Measurements from ENCODE around the gene DBNDD2. TPM values are rescaled to one million over a fixed set of nuclear protein-coding genes. Genes with fewer than 3 reads are reported as not detected.

The DBNDD2 gene
- total RNA-seq, 1 donor from 2014 or later = 37.7 TPM

DNA sequence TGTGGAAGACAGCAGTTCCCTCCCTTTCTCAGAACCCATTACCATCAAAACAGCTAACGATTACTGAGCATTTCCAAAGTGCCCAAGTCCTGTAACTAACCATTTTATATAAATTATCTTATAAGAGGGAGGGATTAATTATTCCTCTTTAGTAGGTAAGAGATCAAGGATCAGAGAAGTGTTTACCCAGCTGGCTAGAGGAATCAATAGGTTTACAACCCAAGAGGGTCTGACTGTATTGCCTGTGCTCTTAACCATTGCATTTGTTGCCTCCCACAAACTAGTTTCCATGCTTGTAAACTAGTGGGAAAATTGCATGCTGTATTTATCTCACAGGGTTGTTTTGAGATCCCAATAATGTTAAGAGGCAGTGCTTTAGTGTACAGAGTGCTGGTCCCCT is 3.7 kb upstream of the DBNDD2 start:
- peaks cover 14% of the 10 kb centered on the region for H3K4me1 Mint-ChIP-seq (ENCODE audit: unreplicated experiment)
- H3K36me3 Mint-ChIP-seq (ENCODE audit: unreplicated experiment) = no peaks in the 10 kb centered on the region
- peak; percentile 8 for DNase-seq (ENCODE audit: extremely low spot score, unreplicated experiment)
- peaks cover 6% of the 10 kb centered on the region for H3K9me3 Mint-ChIP-seq (ENCODE audit: unreplicated experiment)
- TF ChIP-seq, protein P1, sequence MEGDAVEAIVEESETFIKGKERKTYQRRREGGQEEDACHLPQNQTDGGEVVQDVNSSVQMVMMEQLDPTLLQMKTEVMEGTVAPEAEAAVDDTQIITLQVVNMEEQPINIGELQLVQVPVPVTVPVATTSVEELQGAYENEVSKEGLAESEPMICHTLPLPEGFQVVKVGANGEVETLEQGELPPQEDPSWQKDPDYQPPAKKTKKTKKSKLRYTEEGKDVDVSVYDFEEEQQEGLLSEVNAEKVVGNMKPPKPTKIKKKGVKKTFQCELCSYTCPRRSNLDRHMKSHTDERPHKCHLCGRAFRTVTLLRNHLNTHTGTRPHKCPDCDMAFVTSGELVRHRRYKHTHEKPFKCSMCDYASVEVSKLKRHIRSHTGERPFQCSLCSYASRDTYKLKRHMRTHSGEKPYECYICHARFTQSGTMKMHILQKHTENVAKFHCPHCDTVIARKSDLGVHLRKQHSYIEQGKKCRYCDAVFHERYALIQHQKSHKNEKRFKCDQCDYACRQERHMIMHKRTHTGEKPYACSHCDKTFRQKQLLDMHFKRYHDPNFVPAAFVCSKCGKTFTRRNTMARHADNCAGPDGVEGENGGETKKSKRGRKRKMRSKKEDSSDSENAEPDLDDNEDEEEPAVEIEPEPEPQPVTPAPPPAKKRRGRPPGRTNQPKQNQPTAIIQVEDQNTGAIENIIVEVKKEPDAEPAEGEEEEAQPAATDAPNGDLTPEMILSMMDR (IDR thresholded peaks at IDR 0.05) = no peak
- no peak overlapping the region for H3K27ac Mint-ChIP-seq (ENCODE audit: unreplicated experiment)
- H3K27me3 Mint-ChIP-seq (ENCODE audit: unreplicated experiment) = no peaks in the 10 kb centered on the region
- H3K4me3 Mint-ChIP-seq (ENCODE audit: unreplicated experiment) = peak overlapping the region; percentile 61

DNA sequence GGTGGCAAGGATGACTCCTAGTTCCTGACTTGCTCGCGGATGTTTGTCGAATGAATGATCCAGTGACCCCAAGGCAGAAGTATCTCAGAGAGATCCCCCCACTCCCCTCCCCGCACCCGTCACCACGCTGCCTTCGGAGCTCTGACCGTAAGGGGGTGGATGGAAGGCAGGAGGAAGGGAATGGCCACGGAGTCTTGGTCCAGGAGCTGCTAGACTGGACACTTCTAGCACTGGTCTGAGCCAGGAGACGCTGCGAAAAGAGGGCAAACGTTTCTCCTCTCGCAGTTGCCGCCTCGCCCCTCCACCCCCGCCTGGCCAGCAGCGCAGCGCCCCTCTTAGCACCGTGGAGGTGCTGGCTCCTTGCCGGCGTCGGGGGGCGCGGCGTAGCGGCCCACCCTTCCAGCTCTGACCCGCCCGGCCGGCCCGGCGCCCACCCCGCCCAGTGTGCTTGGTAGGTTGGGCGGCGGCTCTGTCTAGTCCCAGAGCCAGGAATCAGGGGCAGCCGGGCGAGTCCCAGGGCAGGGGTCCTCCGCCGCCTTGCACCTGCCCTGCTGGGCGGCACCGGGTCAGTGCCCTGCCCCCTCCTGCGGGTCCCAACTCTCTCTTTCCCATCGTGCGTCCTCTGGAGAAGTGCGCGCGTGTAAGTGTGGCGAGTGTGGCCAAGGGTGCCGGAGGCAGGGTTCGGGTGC is 2.4 kb upstream of the DBNDD2 start:
- H3K4me3 Mint-ChIP-seq (ENCODE audit: unreplicated experiment) = peak overlapping the region; percentile 87
- peaks cover 14% of the 10 kb centered on the region for H3K4me1 Mint-ChIP-seq (ENCODE audit: unreplicated experiment)
- H3K36me3 Mint-ChIP-seq (ENCODE audit: unreplicated experiment) = peaks cover 7% of the 10 kb centered on the region
- no peaks in the 10 kb centered on the region for H3K27me3 Mint-ChIP-seq (ENCODE audit: unreplicated experiment)
- H3K9me3 Mint-ChIP-seq (ENCODE audit: unreplicated experiment) = no peaks in the 10 kb centered on the region
- DNase-seq (ENCODE audit: extremely low spot score, unreplicated experiment) = peak; percentile 81
- TF ChIP-seq, protein P1 (IDR thresholded peaks at IDR 0.05) = no peak
- H3K27ac Mint-ChIP-seq (ENCODE audit: unreplicated experiment) = peak overlapping the region; percentile 50

DNA sequence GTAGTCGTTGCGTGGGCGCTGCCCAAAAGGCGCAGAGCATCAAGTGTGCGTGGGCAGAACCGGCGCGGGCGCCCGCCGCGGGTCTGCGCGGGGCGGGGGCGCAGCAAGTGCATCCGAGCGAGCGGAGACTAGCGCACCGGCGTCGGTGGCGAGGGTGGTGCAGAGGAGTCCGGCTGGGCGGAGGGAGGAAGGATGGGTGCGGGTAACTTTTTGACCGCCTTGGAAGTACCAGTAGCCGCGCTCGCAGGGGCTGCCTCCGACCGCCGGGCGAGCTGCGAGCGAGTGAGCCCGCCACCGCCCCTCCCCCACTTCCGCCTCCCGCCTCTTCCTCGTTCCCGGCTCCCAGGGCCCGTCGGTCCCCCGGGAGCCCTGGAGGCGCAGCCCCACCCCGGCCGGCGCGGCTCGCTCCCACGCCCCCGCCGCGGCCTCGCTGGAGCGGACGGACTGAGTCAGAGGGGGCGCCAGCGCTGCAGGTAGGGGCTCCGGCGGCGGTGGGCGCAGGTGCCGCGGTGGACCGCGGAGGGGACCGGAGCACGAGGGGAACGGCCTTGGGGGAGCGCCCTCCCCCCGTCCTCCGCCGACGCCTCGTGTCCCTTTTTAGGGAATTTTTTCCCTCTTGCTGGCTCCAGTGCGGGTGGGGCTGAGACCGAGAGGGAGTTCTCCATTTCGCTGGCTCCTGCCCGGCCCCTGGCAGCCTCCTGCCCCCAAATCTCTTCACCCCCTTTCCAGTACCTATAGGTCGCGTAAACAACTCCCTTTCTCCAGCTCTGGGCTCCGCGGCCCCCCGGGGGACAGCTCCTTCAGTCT is 1.6 kb upstream of the DBNDD2 start:
- H3K36me3 Mint-ChIP-seq (ENCODE audit: unreplicated experiment) = peaks cover 13% of the 10 kb centered on the region
- H3K27me3 Mint-ChIP-seq (ENCODE audit: unreplicated experiment) = no peaks in the 10 kb centered on the region
- TF ChIP-seq, protein P1 (IDR thresholded peaks at IDR 0.05) = no peak
- DNase-seq (ENCODE audit: extremely low spot score, unreplicated experiment) = no peak
- peak overlapping the region; percentile 88 for H3K27ac Mint-ChIP-seq (ENCODE audit: unreplicated experiment)
- peaks cover 14% of the 10 kb centered on the region for H3K4me1 Mint-ChIP-seq (ENCODE audit: unreplicated experiment)
- no peaks in the 10 kb centered on the region for H3K9me3 Mint-ChIP-seq (ENCODE audit: unreplicated experiment)
- H3K4me3 Mint-ChIP-seq (ENCODE audit: unreplicated experiment) = peak overlapping the region; percentile 87

DNA sequence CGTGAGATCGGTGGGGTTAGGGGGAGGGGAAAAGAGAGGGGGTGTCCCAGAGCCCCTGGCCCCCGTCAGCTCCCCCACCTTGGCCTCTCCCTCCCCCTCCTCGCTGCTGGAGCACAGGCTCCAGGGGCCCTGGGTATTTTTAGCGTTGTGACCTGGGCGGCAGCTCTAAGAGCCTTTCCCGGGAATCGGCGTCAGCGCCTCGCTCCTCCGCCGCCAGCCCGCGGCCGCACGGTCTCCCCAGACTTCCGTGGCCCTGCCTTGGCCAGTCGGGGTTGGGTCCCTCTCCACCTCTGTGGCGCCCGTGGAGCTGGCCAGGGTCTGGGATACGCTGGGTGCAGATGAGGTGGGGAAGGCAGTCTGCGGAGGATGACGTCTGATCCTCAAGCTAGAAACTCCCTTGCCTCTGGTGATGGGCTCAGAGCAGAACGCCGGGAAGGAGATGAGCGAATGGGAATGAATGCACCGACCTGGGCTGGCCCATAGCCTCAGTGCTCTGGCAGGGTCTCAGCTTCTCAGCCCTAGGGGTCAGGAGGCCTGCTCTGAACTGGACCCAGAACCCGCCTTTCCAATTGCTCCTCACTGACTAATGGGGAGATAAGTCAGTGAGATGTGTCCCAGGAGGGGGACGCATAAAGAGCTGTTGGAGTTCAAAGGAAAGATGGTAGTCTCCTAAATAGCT is 883 bp upstream of the DBNDD2 start:
- no peak for DNase-seq (ENCODE audit: extremely low spot score, unreplicated experiment)
- H3K4me3 Mint-ChIP-seq (ENCODE audit: unreplicated experiment) = peak overlapping the region; percentile 87
- peaks cover 14% of the 10 kb centered on the region for H3K4me1 Mint-ChIP-seq (ENCODE audit: unreplicated experiment)
- peak overlapping the region; percentile 88 for H3K27ac Mint-ChIP-seq (ENCODE audit: unreplicated experiment)
- no peaks in the 10 kb centered on the region for H3K9me3 Mint-ChIP-seq (ENCODE audit: unreplicated experiment)
- TF ChIP-seq, protein P1 (IDR thresholded peaks at IDR 0.05) = no peak
- peaks cover 20% of the 10 kb centered on the region for H3K36me3 Mint-ChIP-seq (ENCODE audit: unreplicated experiment)
- no peaks in the 10 kb centered on the region for H3K27me3 Mint-ChIP-seq (ENCODE audit: unreplicated experiment)
